Measurements from ENCODE around the gene KCTD2. TPM values are rescaled to one million over a fixed set of nuclear protein-coding genes. Genes with fewer than 3 reads are reported as not detected.

Gene KCTD2
- total RNA-seq, 2 experiments from 2014 or later, result 21.7 TPM

GRCh38 chr17:75087558-75088453 is 40.8 kb downstream of the KCTD2 start, which contains the start of gene SLC16A5:
Gene SLC16A5 (plus strand): TSS chr17:75087954. CDS start chr17:75093637, 5,683 bp downstream.
- peaks cover 63% of the 10 kb centered on the region for H3K4me1 Mint-ChIP-seq
- POLR2A ChIA-PET, result interaction anchor here (0.5 kb wide), 1 partner anchor 75 kb away, joined by 3 read pairs; no protein-coding TSS in a partner anchor
- DNase-seq, result peak; percentile 62
- no peaks in the 10 kb centered on the region for H3K27me3 Mint-ChIP-seq
- H3K9me3 Mint-ChIP-seq, result no peaks in the 10 kb centered on the region
- no peaks in the 10 kb centered on the region for H3K36me3 Mint-ChIP-seq (ENCODE audit: low read depth)
- peak within 1 kb of the TSS; percentile 89 for H3K27ac Mint-ChIP-seq
- CTCF ChIA-PET, result interaction anchor here (0.6 to 2.2 kb wide), 12 partner anchors 9 to 360 kb away, joined by 3 to 10 read pairs (median 3); no protein-coding TSS in a partner anchor
- peak within 1 kb of the TSS; percentile 78 for H3K4me3 Mint-ChIP-seq

- CTCF ChIA-PET, result interaction anchor here (0.6 to 2.2 kb wide), 11 partner anchors 10 to 511 kb away, joined by 3 to 10 read pairs (median 4); no protein-coding TSS in a partner anchor
- Mint-ChIP-seq H3K36me3 (ENCODE audit: low read depth) (no peaks in the 10 kb centered on the region), H3K4me3 (peak overlapping the region; percentile 78), H3K27me3 (no peaks in the 10 kb centered on the region), H3K4me1 (peaks cover 61% of the 10 kb centered on the region), H3K27ac (peak overlapping the region; percentile 86), H3K9me3 (no peaks in the 10 kb centered on the region)
- POLR2A ChIA-PET, result interaction anchor here (0.5 kb wide), 1 partner anchor 76 kb away, joined by 3 read pairs; no protein-coding TSS in a partner anchor
- no peak for DNase-seq
Observed at GRCh38 chr17:75088465-75089417, 41.7 kb downstream of the KCTD2 start.

- no peaks in the 10 kb centered on the region for H3K27me3 Mint-ChIP-seq
- no peaks in the 10 kb centered on the region for H3K9me3 Mint-ChIP-seq
- CTCF ChIA-PET, result interaction anchor here (1.0 to 2.7 kb wide), 2 partner anchors 14 to 26 kb away, joined by 3 to 11 read pairs; no protein-coding TSS in a partner anchor
- no peak overlapping the region for H3K4me3 Mint-ChIP-seq
- H3K4me1 Mint-ChIP-seq, result peaks cover 53% of the 10 kb centered on the region
- H3K27ac Mint-ChIP-seq, result peak overlapping the region; percentile 59
- POLR2A ChIA-PET, result no interaction called here
- no peak for DNase-seq
- H3K36me3 Mint-ChIP-seq (ENCODE audit: low read depth), result no peaks in the 10 kb centered on the region
Observed at GRCh38 chr17:75090871-75091854, 44.1 kb downstream of the KCTD2 start.

DNA sequence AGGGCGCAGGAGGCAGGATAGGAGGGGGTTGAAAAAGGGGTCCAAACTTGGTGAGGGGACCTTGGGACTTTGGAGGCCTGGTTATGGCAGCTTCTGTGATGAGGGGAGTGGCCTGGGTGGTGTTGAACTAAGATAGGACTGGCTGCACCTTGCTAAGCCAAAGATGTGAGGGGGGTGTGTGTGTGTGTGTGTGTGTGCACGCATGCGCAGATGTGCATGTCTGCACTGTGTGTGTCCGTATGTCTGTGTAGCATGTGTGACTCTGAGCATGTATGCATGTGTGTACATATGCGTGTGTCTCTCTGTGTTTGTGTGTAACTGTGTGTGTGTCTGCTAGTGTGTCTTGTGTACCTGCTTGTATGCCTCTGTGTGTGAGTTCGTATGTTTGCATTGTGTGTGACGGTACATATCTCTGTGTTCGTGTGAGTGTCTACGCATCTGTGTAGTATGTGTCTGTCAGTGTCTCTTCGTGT is 44.9 kb downstream of the KCTD2 start:
- POLR2A ChIA-PET, result no interaction called here
- Mint-ChIP-seq H3K27me3 (no peaks in the 10 kb centered on the region), H3K27ac (peak overlapping the region; percentile 3), H3K36me3 (ENCODE audit: low read depth) (no peaks in the 10 kb centered on the region), H3K9me3 (no peaks in the 10 kb centered on the region), H3K4me3 (no peak overlapping the region), H3K4me1 (peaks cover 47% of the 10 kb centered on the region)
- CTCF ChIA-PET, result interaction anchor here (2.7 kb wide), 1 partner anchor 13 kb away, joined by 11 read pairs; no protein-coding TSS in a partner anchor
- DNase-seq, result no peak

DNA sequence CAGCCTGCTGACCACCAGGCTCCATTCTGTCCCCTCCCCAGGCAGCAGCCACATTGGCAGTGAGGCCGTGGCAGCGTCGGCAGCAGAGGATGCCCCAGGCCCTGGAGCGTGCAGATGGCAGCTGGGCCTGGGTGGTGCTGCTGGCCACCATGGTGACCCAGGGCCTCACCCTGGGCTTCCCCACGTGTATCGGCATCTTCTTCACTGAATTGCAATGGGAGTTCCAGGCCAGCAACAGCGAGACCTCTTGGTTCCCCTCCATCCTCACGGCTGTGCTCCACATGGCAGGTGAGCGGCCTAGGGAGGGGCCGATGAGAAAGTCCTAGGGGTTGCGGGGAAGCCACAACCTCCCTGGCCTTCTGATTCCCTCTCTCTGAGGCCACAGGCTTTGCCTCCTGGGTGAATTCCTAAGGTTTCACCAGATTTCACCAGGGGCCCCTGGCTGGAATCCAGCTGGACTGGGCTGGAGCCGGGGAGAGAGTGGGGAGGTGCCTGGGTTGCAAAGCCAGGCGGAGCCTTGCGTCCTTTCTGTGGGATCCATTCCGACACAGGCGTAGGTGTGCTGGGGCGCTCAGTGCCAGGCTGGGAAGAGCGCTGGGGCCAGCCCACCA is 46.6 kb downstream of the KCTD2 start:
- Mint-ChIP-seq H3K27me3 (no peaks in the 10 kb centered on the region), H3K4me3 (no peak overlapping the region), H3K27ac (no peak overlapping the region), H3K4me1 (peaks cover 35% of the 10 kb centered on the region), H3K9me3 (no peaks in the 10 kb centered on the region), H3K36me3 (ENCODE audit: low read depth) (peaks cover under 1% of the 10 kb centered on the region)
- CTCF ChIA-PET, result interaction anchor here (1.0 to 1.1 kb wide), 2 partner anchors 20 to 104 kb away, joined by 3 to 6 read pairs; no protein-coding TSS in a partner anchor
- POLR2A ChIA-PET, result no interaction called here
- DNase-seq, result no peak

GRCh38 chr17:75094871-75095399 is 47.9 kb downstream of the KCTD2 start:
- peaks cover 4% of the 10 kb centered on the region for H3K36me3 Mint-ChIP-seq (ENCODE audit: low read depth)
- no peak for DNase-seq
- H3K9me3 Mint-ChIP-seq, result no peaks in the 10 kb centered on the region
- ChIA-PET CTCF (interaction anchor here (0.9 to 1.1 kb wide), 2 partner anchors 19 to 24 kb away, joined by 3 to 6 read pairs; no protein-coding TSS in a partner anchor), POLR2A (no interaction called here)
- peaks cover 22% of the 10 kb centered on the region for H3K4me1 Mint-ChIP-seq
- H3K27ac Mint-ChIP-seq, result no peak overlapping the region
- no peaks in the 10 kb centered on the region for H3K27me3 Mint-ChIP-seq
- no peak overlapping the region for H3K4me3 Mint-ChIP-seq

- ChIA-PET CTCF (interaction anchor here (0.6 to 1.5 kb wide), 4 partner anchors 9 to 175 kb away, joined by 3 to 5 read pairs (median 3); partner anchors contain the start of gene MIF4GD), POLR2A (no interaction called here)
- H3K27me3 Mint-ChIP-seq, result no peaks in the 10 kb centered on the region
- peak overlapping the region; percentile 46 for H3K27ac Mint-ChIP-seq
- DNase-seq, result no peak
- H3K4me1 Mint-ChIP-seq, result peaks cover 12% of the 10 kb centered on the region
- no peaks in the 10 kb centered on the region for H3K9me3 Mint-ChIP-seq
- H3K4me3 Mint-ChIP-seq, result no peak overlapping the region
- peaks cover 4% of the 10 kb centered on the region for H3K36me3 Mint-ChIP-seq (ENCODE audit: low read depth)
Observed at GRCh38 chr17:75096082-75096625, 49.1 kb downstream of the KCTD2 start.

DNA sequence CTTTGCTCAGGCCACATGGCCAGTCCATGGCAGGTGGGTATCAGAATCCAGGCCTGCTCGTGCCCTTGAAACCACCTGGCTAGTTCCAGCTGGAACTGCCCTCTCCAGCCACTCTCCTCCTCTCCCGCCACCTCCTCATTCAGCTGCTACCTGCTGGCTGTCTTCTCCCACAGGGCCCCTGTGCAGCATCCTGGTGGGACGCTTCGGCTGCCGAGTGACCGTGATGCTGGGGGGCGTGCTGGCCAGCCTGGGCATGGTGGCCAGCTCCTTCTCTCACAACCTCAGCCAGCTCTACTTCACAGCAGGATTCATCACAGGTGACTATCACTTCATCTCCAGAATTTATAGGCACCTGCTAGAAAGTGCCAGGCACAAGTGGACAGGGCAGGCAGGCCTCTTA is 50.8 kb downstream of the KCTD2 start:
- no peaks in the 10 kb centered on the region for H3K27me3 Mint-ChIP-seq
- CTCF ChIA-PET, result no interaction called here
- POLR2A ChIA-PET, result no interaction called here
- no peak overlapping the region for H3K27ac Mint-ChIP-seq
- peaks cover 4% of the 10 kb centered on the region for H3K36me3 Mint-ChIP-seq (ENCODE audit: low read depth)
- DNase-seq, result no peak
- no peak overlapping the region for H3K4me3 Mint-ChIP-seq
- no peaks in the 10 kb centered on the region for H3K9me3 Mint-ChIP-seq
- H3K4me1 Mint-ChIP-seq, result peaks cover 3% of the 10 kb centered on the region

DNA sequence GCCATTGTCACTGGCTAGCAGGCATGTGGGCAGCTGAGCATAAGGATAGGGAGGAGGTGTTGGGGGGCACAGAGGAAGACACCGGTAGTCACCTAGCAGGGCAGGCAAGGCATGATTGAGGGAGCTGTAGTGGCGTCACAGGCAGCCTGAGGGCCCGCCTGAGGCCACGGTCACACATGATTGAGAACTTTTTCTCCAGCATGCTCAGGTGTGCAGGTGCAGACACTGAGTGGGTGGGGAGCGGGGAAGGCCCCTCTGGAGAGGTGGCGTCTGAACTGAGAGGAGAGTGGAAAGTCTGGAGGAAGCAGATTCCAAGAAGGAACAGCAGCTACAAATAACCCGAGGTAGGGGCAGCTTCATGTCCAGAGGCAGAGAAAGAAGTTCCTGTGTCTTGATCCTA is 51.8 kb downstream of the KCTD2 start:
- H3K4me1 Mint-ChIP-seq, result peaks cover 3% of the 10 kb centered on the region
- peaks cover 4% of the 10 kb centered on the region for H3K36me3 Mint-ChIP-seq (ENCODE audit: low read depth)
- H3K9me3 Mint-ChIP-seq, result no peaks in the 10 kb centered on the region
- ChIA-PET CTCF (no interaction called here), POLR2A (no interaction called here)
- H3K27me3 Mint-ChIP-seq, result no peaks in the 10 kb centered on the region
- no peak overlapping the region for H3K4me3 Mint-ChIP-seq
- no peak for DNase-seq
- H3K27ac Mint-ChIP-seq, result no peak overlapping the region

DNA sequence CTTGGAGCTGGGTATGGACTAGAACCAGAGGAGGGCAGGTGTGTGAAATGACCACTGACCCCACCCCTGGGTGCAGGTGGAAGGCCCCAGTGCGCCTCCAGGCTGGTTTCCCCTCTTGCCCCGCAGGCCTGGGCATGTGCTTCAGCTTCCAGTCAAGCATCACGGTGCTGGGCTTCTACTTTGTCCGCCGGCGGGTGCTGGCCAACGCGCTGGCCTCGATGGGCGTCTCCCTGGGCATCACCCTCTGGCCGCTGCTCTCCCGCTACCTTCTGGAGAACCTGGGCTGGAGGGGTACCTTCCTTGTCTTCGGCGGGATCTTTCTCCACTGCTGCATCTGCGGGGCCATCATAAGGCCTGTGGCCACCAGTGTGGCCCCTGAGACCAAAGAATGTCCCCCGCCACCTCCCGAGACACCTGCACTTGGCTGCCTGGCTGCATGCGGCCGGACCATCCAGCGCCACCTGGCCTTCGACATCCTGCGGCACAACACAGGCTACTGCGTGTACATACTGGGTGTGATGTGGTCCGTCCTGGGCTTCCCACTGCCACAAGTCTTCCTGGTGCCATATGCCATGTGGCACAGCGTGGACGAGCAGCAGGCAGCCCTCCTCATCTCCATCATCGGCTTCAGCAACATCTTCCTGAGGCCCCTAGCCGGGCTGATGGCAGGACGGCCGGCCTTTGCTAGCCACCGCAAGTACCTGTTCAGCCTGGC is 53.0 kb downstream of the KCTD2 start:
- DNase-seq, result no peak
- no peak overlapping the region for H3K27ac Mint-ChIP-seq
- POLR2A ChIA-PET, result no interaction called here
- peaks cover 3% of the 10 kb centered on the region for H3K4me1 Mint-ChIP-seq
- no peaks in the 10 kb centered on the region for H3K27me3 Mint-ChIP-seq
- H3K9me3 Mint-ChIP-seq, result no peaks in the 10 kb centered on the region
- CTCF ChIA-PET, result no interaction called here
- no peak overlapping the region for H3K4me3 Mint-ChIP-seq
- H3K36me3 Mint-ChIP-seq (ENCODE audit: low read depth), result peaks cover 4% of the 10 kb centered on the region
